ENCODE results near the gene KRT35. TPM values are rescaled to one million over a fixed set of nuclear protein-coding genes. Genes with fewer than 3 reads are reported as not detected.

KRT35 gene
- total and polyA plus RNA-seq, 8 donors = not detected

DNA sequence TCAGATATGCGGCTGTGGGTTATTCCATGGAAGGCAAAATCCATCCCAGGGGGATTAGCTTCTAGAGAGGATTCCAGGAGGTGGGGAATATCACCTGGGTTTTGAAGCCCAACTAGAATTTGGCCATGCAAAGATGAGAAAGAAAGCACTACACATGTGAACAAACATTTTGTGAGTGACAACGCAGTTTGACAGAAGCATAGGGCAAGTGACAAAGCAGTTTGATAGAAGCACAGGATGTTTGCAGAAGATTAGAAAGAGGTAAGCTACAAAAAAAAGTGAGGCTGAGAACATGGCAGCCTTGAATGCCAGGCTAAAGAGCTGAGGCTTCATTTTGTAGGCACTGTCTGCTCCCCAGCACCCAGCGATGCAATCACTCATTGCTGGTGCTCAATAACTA, 27.9 kb downstream of the KRT35 start:
- intact Hi-C loops (cut with DNase I; ENCODE audit: low total_unique reads) = no loop called here
- no peak for TF ChIP-seq POLR2AphosphoS5 (IDR thresholded peaks at IDR 0.05)
- TF ChIP-seq, protein P1, sequence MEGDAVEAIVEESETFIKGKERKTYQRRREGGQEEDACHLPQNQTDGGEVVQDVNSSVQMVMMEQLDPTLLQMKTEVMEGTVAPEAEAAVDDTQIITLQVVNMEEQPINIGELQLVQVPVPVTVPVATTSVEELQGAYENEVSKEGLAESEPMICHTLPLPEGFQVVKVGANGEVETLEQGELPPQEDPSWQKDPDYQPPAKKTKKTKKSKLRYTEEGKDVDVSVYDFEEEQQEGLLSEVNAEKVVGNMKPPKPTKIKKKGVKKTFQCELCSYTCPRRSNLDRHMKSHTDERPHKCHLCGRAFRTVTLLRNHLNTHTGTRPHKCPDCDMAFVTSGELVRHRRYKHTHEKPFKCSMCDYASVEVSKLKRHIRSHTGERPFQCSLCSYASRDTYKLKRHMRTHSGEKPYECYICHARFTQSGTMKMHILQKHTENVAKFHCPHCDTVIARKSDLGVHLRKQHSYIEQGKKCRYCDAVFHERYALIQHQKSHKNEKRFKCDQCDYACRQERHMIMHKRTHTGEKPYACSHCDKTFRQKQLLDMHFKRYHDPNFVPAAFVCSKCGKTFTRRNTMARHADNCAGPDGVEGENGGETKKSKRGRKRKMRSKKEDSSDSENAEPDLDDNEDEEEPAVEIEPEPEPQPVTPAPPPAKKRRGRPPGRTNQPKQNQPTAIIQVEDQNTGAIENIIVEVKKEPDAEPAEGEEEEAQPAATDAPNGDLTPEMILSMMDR (IDR thresholded peaks at IDR 0.05) = no peak
- no peak for TF ChIP-seq POLR2A (IDR thresholded peaks at IDR 0.05)
- TF ChIP-seq EP300 (IDR thresholded peaks at IDR 0.05) = no peak
- H3K36me3 ChIP-seq = no peaks in the 10 kb centered on the region

DNA sequence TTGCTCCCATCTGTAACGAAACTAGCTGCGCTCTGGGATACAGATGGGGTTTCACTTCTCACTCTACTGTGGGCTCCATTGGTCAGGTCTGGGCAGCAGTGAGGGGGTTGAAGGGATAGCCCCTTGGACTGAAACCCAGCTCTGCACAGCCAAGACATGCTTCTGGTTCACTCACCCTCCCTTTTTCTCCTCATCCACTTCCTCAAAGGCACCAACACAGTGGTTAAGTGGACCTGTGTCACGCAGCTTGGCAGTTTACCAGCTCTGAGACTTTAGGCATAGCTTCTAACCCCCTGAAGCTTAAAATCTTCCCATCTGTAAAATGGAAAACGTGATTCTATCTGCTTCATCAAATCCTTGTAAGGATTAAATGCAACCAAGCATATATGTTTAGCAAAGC, 28.7 kb downstream of the KRT35 start:
- WGBS, 5 donors = 46 to 65% (median 55%) methylated on average over 4 of the region's 4 CpGs
- no peaks in the 10 kb centered on the region for H3K36me3 ChIP-seq
- no peaks in the 10 kb centered on the region for H3K4me1 ChIP-seq
- TF ChIP-seq POLR2AphosphoS5 (IDR thresholded peaks at IDR 0.05) (no peak), EP300 (IDR thresholded peaks at IDR 0.05) (no peak), POLR2A (IDR thresholded peaks at IDR 0.05) (no peak)
- TF ChIP-seq, protein P1 (IDR thresholded peaks at IDR 0.05) = no peak
- peaks cover 0 to 6% (median 0%) of the 10 kb centered on the region in 3 donors for H3K27me3 ChIP-seq
- intact Hi-C loops (cut with DNase I; ENCODE audit: low total_unique reads) = no loop called here
- no peak for DNase-seq
- no peak overlapping the region for H3K4me3 ChIP-seq
- no peak overlapping the region for H3K27ac ChIP-seq
- H3K9me3 ChIP-seq = no peaks in the 10 kb centered on the region

More for the DNA sequence above, 27.9 kb downstream of the KRT35 start:
- Histone ChIP-seq H3K27ac (no peak overlapping the region), H3K4me1 (no peaks in the 10 kb centered on the region), H3K9me3 (no peaks in the 10 kb centered on the region), H3K4me3 (no peak overlapping the region), H3K27me3 (peaks cover 0 to 6% (median 0%) of the 10 kb centered on the region in 3 donors)
- 78 to 93% (median 91%) methylated on average over 3 of the region's 3 CpGs for WGBS, 5 donors
- no peak for DNase-seq

DNA sequence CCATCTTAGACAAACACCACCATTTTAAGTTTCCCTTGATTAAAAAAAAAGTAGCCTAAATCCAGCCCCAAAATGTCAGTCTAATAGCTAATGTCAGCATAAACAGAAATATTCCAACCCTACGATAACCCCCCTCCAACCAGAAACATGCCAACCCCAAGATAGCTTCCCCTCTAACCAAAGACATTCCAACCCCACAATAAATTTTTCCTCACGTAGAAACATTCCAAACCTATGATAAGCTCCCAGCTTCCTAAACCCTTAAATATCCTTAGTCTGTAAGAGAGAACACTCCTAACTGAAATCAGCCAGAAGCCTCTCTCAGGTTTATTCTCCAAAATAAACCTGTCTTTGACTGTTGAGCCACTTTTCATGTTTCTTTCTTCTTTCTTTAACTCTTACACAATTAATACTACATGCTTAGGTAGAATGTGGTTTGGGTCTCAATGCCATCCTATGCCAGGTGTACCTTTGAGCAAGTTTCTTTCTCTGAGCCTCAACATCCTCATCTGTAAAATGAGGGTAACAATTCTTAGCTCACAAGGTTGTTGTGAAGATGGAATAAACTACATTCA, 29.7 kb downstream of the KRT35 start:
- H3K27ac ChIP-seq = no peak overlapping the region
- H3K36me3 ChIP-seq = no peaks in the 10 kb centered on the region
- TF ChIP-seq, protein P1 (IDR thresholded peaks at IDR 0.05) = no peak
- TF ChIP-seq EP300 (IDR thresholded peaks at IDR 0.05) (no peak), POLR2A (IDR thresholded peaks at IDR 0.05) (no peak), POLR2AphosphoS5 (IDR thresholded peaks at IDR 0.05) (no peak)
- H3K9me3 ChIP-seq = no peaks in the 10 kb centered on the region
- H3K4me3 ChIP-seq = no peak overlapping the region
- WGBS, 5 donors = 78 to 91% (median 89%) methylated on average over 2 of the region's 2 CpGs
- no peak for DNase-seq
- H3K27me3 ChIP-seq = peaks cover 0 to 6% (median 0%) of the 10 kb centered on the region in 3 donors
- intact Hi-C loops (cut with DNase I; ENCODE audit: low total_unique reads) = no loop called here
- H3K4me1 ChIP-seq = no peaks in the 10 kb centered on the region

DNA sequence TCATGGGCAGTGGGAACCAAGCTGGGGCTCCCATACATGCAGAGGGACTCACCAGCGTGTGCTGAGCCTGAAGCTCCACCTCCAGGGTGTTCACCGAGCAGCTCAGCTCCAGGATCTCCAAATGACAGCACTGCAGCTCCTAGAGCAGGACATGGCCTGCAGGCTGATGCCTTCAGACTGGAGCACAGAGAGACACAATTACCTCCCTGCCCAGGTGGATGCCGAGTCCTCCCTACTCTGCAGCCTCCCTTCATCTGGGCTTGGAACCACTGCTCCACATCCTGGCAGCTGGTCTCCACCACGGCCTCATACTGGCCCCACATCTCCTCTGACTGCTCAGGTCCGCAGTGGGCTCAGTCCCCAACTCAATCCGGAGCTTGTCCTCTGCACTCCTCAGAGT, 31.9 kb downstream of the KRT35 start:
- no peaks in the 10 kb centered on the region for H3K36me3 ChIP-seq
- H3K4me3 ChIP-seq = no peak overlapping the region
- no peak for TF ChIP-seq POLR2A (IDR thresholded peaks at IDR 0.05)
- TF ChIP-seq EP300 (IDR thresholded peaks at IDR 0.05) = no peak
- TF ChIP-seq, protein P1 (IDR thresholded peaks at IDR 0.05) = no peak
- no peak for TF ChIP-seq POLR2AphosphoS5 (IDR thresholded peaks at IDR 0.05)
- WGBS, 5 donors = 70 to 86% (median 81%) methylated on average over 2 to 6 of the region's 6 CpGs
- H3K4me1 ChIP-seq = no peaks in the 10 kb centered on the region
- no peaks in the 10 kb centered on the region for H3K9me3 ChIP-seq
- no peak for DNase-seq
- H3K27me3 ChIP-seq = peaks cover 0 to 8% (median 0%) of the 10 kb centered on the region in 3 donors
- no peak overlapping the region for H3K27ac ChIP-seq
- intact Hi-C loops (cut with DNase I; ENCODE audit: low total_unique reads) = no loop called here

Measured in stomach (tissue), 9 donors.